H9 (cell line): ENCODE measurements around the gene LRWD1. TPM values are rescaled to one million over a fixed set of nuclear protein-coding genes. Genes with fewer than 3 reads are reported as not detected.

Experiments used
- DNase-seq: peaks from one replicate; pipeline ENCODE4 v3.0.0-alpha.2; 2017
- H2AFZ ChIP-seq: one replicate; pipeline ENCODE4 v1.6.1; 2013; ENCODE audit warnings: mild to moderate bottlenecking, low read length, control low read depth, moderate library complexity
- H2AK5ac ChIP-seq: 2 replicates; pipeline ENCODE4 v1.6.1; 2013; ENCODE audit warnings: low read length, control low read depth, mixed read lengths; ENCODE audit not compliant: insufficient read length
- H2BK120ac ChIP-seq: one replicate; pipeline ENCODE4 v1.6.1; 2013; ENCODE audit warnings: low read depth, mild to moderate bottlenecking, low read length, control low read depth, inconsistent platforms; ENCODE audit not compliant: poor library complexity, severe bottlenecking
- H2BK12ac ChIP-seq: 2 replicates; pipeline ENCODE4 v1.6.1; 2013; ENCODE audit warnings: low read length, control low read depth, mixed read lengths, low read depth; ENCODE audit not compliant: insufficient read length
- H2BK15ac ChIP-seq: 2 replicates; pipeline ENCODE4 v1.6.1; 2013; ENCODE audit warnings: low read depth, low read length, control low read depth
- H2BK20ac ChIP-seq: one replicate; pipeline ENCODE4 v1.6.1; 2013; ENCODE audit warnings: low read depth, mild to moderate bottlenecking, low read length, control low read depth, inconsistent platforms; ENCODE audit not compliant: poor library complexity, severe bottlenecking
- H2BK5ac ChIP-seq: 2 replicates; pipeline ENCODE4 v1.6.1; 2013; ENCODE audit warnings: low read length, control low read depth, mixed read lengths; ENCODE audit not compliant: insufficient read length
- H3K14ac ChIP-seq: 2 replicates; pipeline ENCODE4 v1.6.1; 2013; ENCODE audit warnings: low read length, control low read depth; ENCODE audit not compliant: insufficient read depth
- H3K18ac ChIP-seq: 2 replicates; pipeline ENCODE4 v1.6.1; 2013; ENCODE audit warnings: low read depth, mild to moderate bottlenecking, mixed read lengths, low read length, control low read depth; ENCODE audit not compliant: insufficient read length
- H3K23ac ChIP-seq: 2 replicates; pipeline ENCODE4 v1.6.1; 2013; ENCODE audit warnings: low read length, control low read depth, mixed read lengths, low read depth; ENCODE audit not compliant: insufficient read length
- H3K23me2 ChIP-seq: 2 replicates; pipeline ENCODE4 v1.6.1; 2013; ENCODE audit warnings: low read depth, mild to moderate bottlenecking, mixed read lengths, low read length, control low read depth; ENCODE audit not compliant: insufficient read length, poor library complexity, severe bottlenecking
- H3K27ac ChIP-seq: 2 replicates; pipeline ENCODE4 v1.5.1; 2013; ENCODE audit warnings: low read length, control low read depth, mixed read lengths, low read depth; ENCODE audit not compliant: insufficient read length
- H3K27me3 ChIP-seq: 2 replicates; pipeline ENCODE4 v1.6.1; 2013; ENCODE audit warnings: low read length, control low read depth, inconsistent platforms; ENCODE audit not compliant: insufficient read depth
- H3K4ac ChIP-seq: 2 replicates; pipeline ENCODE4 v1.6.1; 2013; ENCODE audit warnings: low read depth, mild to moderate bottlenecking, control low read depth, inconsistent platforms, low read length, moderate library complexity
- H3K4me1 ChIP-seq: 2 replicates; pipeline ENCODE4 v1.6.1; 2013; ENCODE audit warnings: low read length, control low read depth, inconsistent platforms; ENCODE audit not compliant: insufficient read depth
- H3K4me2 ChIP-seq: 2 replicates; pipeline ENCODE4 v1.6.1; 2013; ENCODE audit warnings: low read length, control low read depth, mixed read lengths; ENCODE audit not compliant: insufficient read length, insufficient read depth
- H3K56ac ChIP-seq: 2 replicates; pipeline ENCODE4 v1.6.1; 2013; ENCODE audit warnings: low read depth, mild to moderate bottlenecking, mixed read lengths, low read length, control low read depth; ENCODE audit not compliant: insufficient read length
- H3K79me1 ChIP-seq: 2 replicates; pipeline ENCODE4 v1.6.1; 2013; ENCODE audit warnings: low read depth, mild to moderate bottlenecking, moderate library complexity, low read length, control low read depth, inconsistent platforms; ENCODE audit not compliant: insufficient read depth, poor library complexity, severe bottlenecking
- H3K79me2 ChIP-seq: 2 replicates; pipeline ENCODE4 v1.6.1; 2013; ENCODE audit warnings: low read length, control low read depth, inconsistent platforms; ENCODE audit not compliant: insufficient read depth
- H3K9ac ChIP-seq: 2 replicates; pipeline ENCODE4 v1.6.1; 2013; ENCODE audit warnings: low read length, control low read depth, mixed read lengths; ENCODE audit not compliant: insufficient read length; ENCODE audit errors: extremely low read depth
- H3K9me3 ChIP-seq: one replicate; pipeline ENCODE4 v1.6.1; 2013; ENCODE audit warnings: low read depth, low read length, inconsistent platforms; ENCODE audit not compliant: control insufficient read depth
- H3T11ph ChIP-seq: one replicate; pipeline ENCODE4 v1.6.1; 2013; ENCODE audit warnings: mild to moderate bottlenecking, low read length, control low read depth, inconsistent platforms
- H4K20me1 ChIP-seq: one replicate; pipeline ENCODE4 v1.6.1; 2013; ENCODE audit not compliant: control insufficient read depth, insufficient read length, insufficient read depth
- H4K5ac ChIP-seq: 2 replicates; pipeline ENCODE4 v1.6.1; 2013; ENCODE audit warnings: low read depth, mild to moderate bottlenecking, mixed read lengths, low read length, control low read depth; ENCODE audit not compliant: insufficient read length
- H4K8ac ChIP-seq: replicated peaks from 2 replicates; pipeline ENCODE4 v1.6.1; 2013; ENCODE audit warnings: low read length, control low read depth, mixed read lengths, low read depth; ENCODE audit not compliant: insufficient read length
- H4K91ac ChIP-seq: 2 replicates; pipeline ENCODE4 v1.6.1; 2013; ENCODE audit warnings: low read depth, mild to moderate bottlenecking, moderate library complexity, mixed read lengths, low read length, control low read depth; ENCODE audit not compliant: insufficient read length
- H3K27ac Mint-ChIP-seq, 3 experiments: 2 replicates in 2 of 3; 3 replicates in 1 of 3; pipeline ENCODE4 v1.8.0; 2020 to 2021; ENCODE audit warnings: mixed read lengths in 3 of 3, mild to moderate bottlenecking in 1 of 3, moderate library complexity in 1 of 3
- H3K27me3 Mint-ChIP-seq: 2 replicates; pipeline ENCODE4 v1.8.0; 2021; ENCODE audit warnings: low read depth, mild to moderate bottlenecking, moderate library complexity, mixed read lengths
- H3K36me3 Mint-ChIP-seq, 3 experiments: 2 replicates in 2 of 3; 3 replicates in 1 of 3; pipeline ENCODE4 v1.8.0; 2020 to 2021; ENCODE audit warnings: low read depth in 3 of 3, mixed read lengths in 3 of 3; ENCODE audit not compliant: insufficient read depth in 1 of 3
- H3K4me1 Mint-ChIP-seq, 2 experiments: 2 replicates each; pipeline ENCODE4 v1.8.0; 2020; ENCODE audit warnings: mixed read lengths in 2 of 2
- H3K4me3 Mint-ChIP-seq, 2 experiments: 2 replicates in 1 of 2; 3 replicates in 1 of 2; pipeline ENCODE4 v1.8.0; 2020 to 2021; ENCODE audit warnings: mild to moderate bottlenecking in 2 of 2, mixed read lengths in 2 of 2, moderate library complexity in 1 of 2
- H3K9me3 Mint-ChIP-seq, 2 experiments: 2 replicates in 1 of 2; 3 replicates in 1 of 2; pipeline ENCODE4 v1.8.0; 2020; ENCODE audit warnings: mild to moderate bottlenecking in 2 of 2, mixed read lengths in 2 of 2, moderate library complexity in 1 of 2
- WGBS: extraction: QIAGEN DNeasy Blood & Tissue Kit; methylation state at CpG from one replicate; pipeline ENCODE4 v1.1.7; 2013; ENCODE audit warnings: missing lambda C conversion rate, low lambda C conversion rate, mixed read lengths; ENCODE audit not compliant: insufficient read length; ENCODE audit errors: extremely low coverage; 5-methylcytosine and 5-hydroxymethylcytosine counted together
- total RNA-seq: library from RNA; stranded (reverse); gene quantifications from 2 replicates; pipeline ENCODE4 v1.2.1, GENCODE V29; 2021
- TF ChIP-seq, protein P1 (sequence below): fragments of 200-600 bp; sonication (generic); conservative IDR thresholded peaks from 3 replicates; pipeline ENCODE4 v1.8.0; 2021; ENCODE audit warnings: antibody characterized with exemption, mild to moderate bottlenecking

The LRWD1 gene
- total RNA-seq, 1 experiment from 2014 or later, result 35.1 TPM

- H3K27ac Mint-ChIP-seq, result no peak overlapping the region; a peak in 1 of 7 replicates
- Histone ChIP-seq H3K9ac (peak overlapping the region; percentile 21), H3K18ac (no peak overlapping the region), H2BK12ac (no peak overlapping the region), H2BK15ac (no peak overlapping the region), H3K27ac (no peak overlapping the region), H2AK5ac (no peak overlapping the region), H3T11ph (no peak overlapping the region), H3K23ac (no peak overlapping the region), H3K79me2 (no peaks in the 10 kb centered on the region), H3K4ac (no peak overlapping the region), H4K91ac (no peak overlapping the region), H3K4me1 (no peaks in the 10 kb centered on the region; the same call in 1 of the 2 replicates), H3K27me3 (no peaks in the 10 kb centered on the region), H3K4me2 (peak overlapping the region; percentile 26), H3K9me3 (no peaks in the 10 kb centered on the region), H3K14ac (no peak overlapping the region), H2BK5ac (no peak overlapping the region), H3K23me2 (peaks cover 9% of the 10 kb centered on the region), H3K56ac (no peak overlapping the region), H4K5ac (no peak overlapping the region), H2BK120ac (no peak overlapping the region), H2AFZ (no peak overlapping the region), H4K20me1 (no peaks in the 10 kb centered on the region), H2BK20ac (no peak overlapping the region), H4K8ac (no peak overlapping the region), H3K79me1 (no peaks in the 10 kb centered on the region)
- TF ChIP-seq, protein P1, sequence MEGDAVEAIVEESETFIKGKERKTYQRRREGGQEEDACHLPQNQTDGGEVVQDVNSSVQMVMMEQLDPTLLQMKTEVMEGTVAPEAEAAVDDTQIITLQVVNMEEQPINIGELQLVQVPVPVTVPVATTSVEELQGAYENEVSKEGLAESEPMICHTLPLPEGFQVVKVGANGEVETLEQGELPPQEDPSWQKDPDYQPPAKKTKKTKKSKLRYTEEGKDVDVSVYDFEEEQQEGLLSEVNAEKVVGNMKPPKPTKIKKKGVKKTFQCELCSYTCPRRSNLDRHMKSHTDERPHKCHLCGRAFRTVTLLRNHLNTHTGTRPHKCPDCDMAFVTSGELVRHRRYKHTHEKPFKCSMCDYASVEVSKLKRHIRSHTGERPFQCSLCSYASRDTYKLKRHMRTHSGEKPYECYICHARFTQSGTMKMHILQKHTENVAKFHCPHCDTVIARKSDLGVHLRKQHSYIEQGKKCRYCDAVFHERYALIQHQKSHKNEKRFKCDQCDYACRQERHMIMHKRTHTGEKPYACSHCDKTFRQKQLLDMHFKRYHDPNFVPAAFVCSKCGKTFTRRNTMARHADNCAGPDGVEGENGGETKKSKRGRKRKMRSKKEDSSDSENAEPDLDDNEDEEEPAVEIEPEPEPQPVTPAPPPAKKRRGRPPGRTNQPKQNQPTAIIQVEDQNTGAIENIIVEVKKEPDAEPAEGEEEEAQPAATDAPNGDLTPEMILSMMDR, result no peak
- WGBS, result no CpG with 5 or more reads among the region's 9 CpGs
- H3K36me3 Mint-ChIP-seq, result peaks cover 0 to 16% (median under 1%) of the 10 kb centered on the region in 3 experiments; a peak in 5 of 7 replicates
- peak overlapping the region; percentile 75 to 87 for H3K4me3 Mint-ChIP-seq
- peaks cover 21% of the 10 kb centered on the region in 2 experiments for H3K4me1 Mint-ChIP-seq
- no peaks in the 10 kb centered on the region for H3K9me3 Mint-ChIP-seq
- peaks cover 7% of the 10 kb centered on the region for H3K27me3 Mint-ChIP-seq
- no peak for DNase-seq
These were observed 30.7 kb upstream of the LRWD1 start for GRCh38 chr7:102434039-102434486.
